ENCODE measurements around the gene FAM20A.

DNA sequence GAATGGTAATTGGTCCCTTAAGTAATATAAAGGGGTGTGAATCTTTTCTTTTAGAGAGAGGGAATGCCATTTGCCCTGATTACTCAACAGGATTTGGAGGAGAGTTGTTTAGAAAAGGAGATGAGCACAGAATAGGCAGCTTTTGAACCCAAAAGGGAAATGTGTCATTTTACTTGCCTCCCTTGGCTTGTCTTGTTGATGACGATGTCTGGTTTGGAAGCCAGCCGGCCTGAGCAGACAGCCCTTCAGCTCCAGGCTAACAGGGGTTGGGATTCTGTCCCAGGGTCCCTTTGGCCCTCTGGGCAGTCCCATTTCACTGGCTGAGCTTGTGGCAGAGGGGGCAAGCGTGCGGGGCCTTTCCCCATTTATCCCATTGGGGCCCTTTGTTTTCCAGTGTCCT is 111.2 kb downstream of the FAM20A start:
- TF ChIP-seq EZH2 (IDR thresholded peaks at IDR 0.05): no peak
- no peak for TF ChIP-seq POLR2AphosphoS5 (IDR thresholded peaks at IDR 0.05; ENCODE audit: borderline replicate concordance, low read depth, low read length)
- no peak for TF ChIP-seq FOXP2 (optimal IDR thresholded peaks at IDR 0.05; ENCODE audit: control extremely low read depth, extremely low read length, insufficient read depth)
